ENCODE data around the gene EEF2. TPM values are rescaled to one million over a fixed set of nuclear protein-coding genes. Genes with fewer than 3 reads are reported as not detected.
A peak's percentile ranks its signal among the peaks of the same experiment; 100 is the strongest.

Gene EEF2
- polyA plus RNA-seq, 3 donors, result 264 to 836 (median 323) TPM

DNA sequence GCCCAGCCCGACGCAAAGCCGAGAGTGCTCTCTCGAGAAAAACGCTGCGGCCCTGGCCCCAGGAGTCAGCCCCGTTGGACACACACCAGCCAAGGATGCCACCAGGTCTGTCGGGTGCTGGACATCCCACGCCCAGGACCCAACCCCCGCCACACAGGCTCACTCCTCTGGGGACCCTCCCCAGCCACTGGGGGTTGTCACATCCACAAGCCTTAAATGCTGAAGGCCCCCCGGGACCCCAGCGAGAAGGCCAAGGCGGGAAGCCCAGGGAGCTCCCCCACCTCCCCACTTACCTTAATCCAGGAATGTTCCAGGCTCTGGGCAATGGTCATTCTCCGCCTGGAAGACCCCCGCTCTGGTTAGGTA, 25.5 kb downstream of the EEF2 start:
- peaks cover 8% of the 10 kb centered on the region for H4K20me1 ChIP-seq (ENCODE audit: insufficient read depth, low read length)
- H3K4me3 ChIP-seq (replicated peaks in 1 of 3; ENCODE audit: low read depth in 2 of 3, low read length in 3 of 3), result no peak overlapping the region
- H2AFZ ChIP-seq (ENCODE audit: insufficient read depth, low read depth, low read length, poor library complexity, severe bottlenecking), result no peak overlapping the region
- DNase-seq, result no peak
- no peak for TF ChIP-seq CTCF (IDR thresholded peaks at IDR 0.05)
- no peak overlapping the region for H3K27ac ChIP-seq (ENCODE audit: low read depth in 1 of 2, low read length in 2 of 2)
- Mint-ChIP-seq H3K9me3 (peaks cover 0 to 2% (median 0%) of the 10 kb centered on the region in 7 donors), H3K27me3 (ENCODE audit: low read depth in 3 of 3) (peaks cover 0 to 1% (median 0%) of the 10 kb centered on the region in 3 donors), H3K4me1 (no peaks in the 10 kb centered on the region), H3K27ac (peak overlapping the region in 1 of 7 donors; percentile 57), H3K36me3 (peaks cover 44 to 77% of the 10 kb centered on the region in 2 donors), H3K4me3 (no peak overlapping the region)
- no peaks in the 10 kb centered on the region for H3K9me3 ChIP-seq (replicated peaks in 1 of 2; ENCODE audit: control insufficient read depth in 1 of 2, insufficient read depth in 1 of 2, low read length in 2 of 2)
- no peak overlapping the region for H3K4me2 ChIP-seq (replicated peaks; ENCODE audit: extremely low read depth, low read length, poor library complexity, severe bottlenecking)
- WGBS (ENCODE audit: insufficient coverage), result 96% methylated on average over 10 of the region's 15 CpGs
- H3K4me1 ChIP-seq (ENCODE audit: control insufficient read depth in 1 of 2, insufficient read depth in 2 of 2, low read length in 2 of 2), result no peaks in the 10 kb centered on the region
- H3K79me2 ChIP-seq (ENCODE audit: insufficient read depth, low read length), result no peaks in the 10 kb centered on the region
- H3K36me3 ChIP-seq (replicated peaks in 1 of 2; ENCODE audit: control insufficient read depth in 1 of 2, insufficient read depth in 2 of 2, low read length in 2 of 2), result peaks cover 62 to 83% of the 10 kb centered on the region in 2 donors
- intact Hi-C loops (cut with micrococcal nuclease), result no loop called here
- H3K27me3 ChIP-seq (ENCODE audit: control insufficient read depth in 2 of 2, insufficient read depth in 2 of 2, low read length in 2 of 2), result no peaks in the 10 kb centered on the region
- H3K9ac ChIP-seq (ENCODE audit: insufficient read depth, low read length, poor library complexity, severe bottlenecking), result no peak overlapping the region

GRCh38 chr19:3958836-3959765, 26.2 kb downstream of the EEF2 start:
- Histone ChIP-seq H3K27ac (ENCODE audit: low read depth in 1 of 2, low read length in 2 of 2) (no peak overlapping the region), H3K9me3 (replicated peaks in 1 of 2; ENCODE audit: control insufficient read depth in 1 of 2, insufficient read depth in 1 of 2, low read length in 2 of 2) (no peaks in the 10 kb centered on the region), H4K20me1 (ENCODE audit: insufficient read depth, low read length) (peaks cover 8% of the 10 kb centered on the region), H3K4me1 (ENCODE audit: control insufficient read depth in 1 of 2, insufficient read depth in 2 of 2, low read length in 2 of 2) (no peaks in the 10 kb centered on the region), H3K79me2 (ENCODE audit: insufficient read depth, low read length) (no peaks in the 10 kb centered on the region), H3K36me3 (replicated peaks in 1 of 2; ENCODE audit: control insufficient read depth in 1 of 2, insufficient read depth in 2 of 2, low read length in 2 of 2) (peaks cover 58 to 77% of the 10 kb centered on the region in 2 donors), H3K4me2 (replicated peaks; ENCODE audit: extremely low read depth, low read length, poor library complexity, severe bottlenecking) (no peak overlapping the region), H3K27me3 (ENCODE audit: control insufficient read depth in 2 of 2, insufficient read depth in 2 of 2, low read length in 2 of 2) (no peaks in the 10 kb centered on the region), H3K4me3 (replicated peaks in 1 of 3; ENCODE audit: low read depth in 2 of 3, low read length in 3 of 3) (no peak overlapping the region), H2AFZ (ENCODE audit: insufficient read depth, low read depth, low read length, poor library complexity, severe bottlenecking) (no peak overlapping the region), H3K9ac (ENCODE audit: insufficient read depth, low read length, poor library complexity, severe bottlenecking) (no peak overlapping the region)
- Mint-ChIP-seq H3K4me3 (no peak overlapping the region), H3K36me3 (peaks cover 39 to 71% of the 10 kb centered on the region in 2 donors), H3K27me3 (ENCODE audit: low read depth in 3 of 3) (peaks cover 0 to 1% (median 0%) of the 10 kb centered on the region in 3 donors), H3K4me1 (no peaks in the 10 kb centered on the region), H3K27ac (no peak overlapping the region), H3K9me3 (peaks cover 0 to 2% (median 0%) of the 10 kb centered on the region in 7 donors)
- WGBS (ENCODE audit: insufficient coverage), result 98% methylated on average over 82 of the region's 86 CpGs
- intact Hi-C loops (cut with micrococcal nuclease), result no loop called here
- TF ChIP-seq CTCF (IDR thresholded peaks at IDR 0.05), result no peak
- no peak for DNase-seq

All from CD14-positive monocyte (primary cell).